PC-9 (cell line): Measurements from ENCODE around the gene RALB.

Experiments used
- CTCF ChIP-seq: fragments of 200-600 bp; sonication (generic); conservative IDR thresholded peaks from 2 replicates; pipeline ENCODE4 v1.6.1; 2017; ENCODE audit warnings: mixed run types, antibody characterized with exemption, mild to moderate bottlenecking, moderate library complexity
- EZH2 ChIP-seq: fragments of 200-600 bp; sonication (generic); IDR thresholded peaks from 2 replicates; pipeline ENCODE4 v1.8.0; 2017; ENCODE audit warnings: antibody characterized with exemption, low read depth

- TF ChIP-seq CTCF, result no peak
- TF ChIP-seq EZH2, result no peak
These were observed 2.4 kb downstream of the RALB start for GRCh38 chr2:120255071-120255470.
